Osteoblast (primary cell): ENCODE measurements around the gene SPTBN5. TPM values are rescaled to one million over a fixed set of nuclear protein-coding genes. Genes with fewer than 3 reads are reported as not detected.

Experiments used
- DNase-seq: peaks from one replicate; pipeline ENCODE4 v3.0.0; 2011; ENCODE audit warnings: low spot score, mixed read lengths; ENCODE audit not compliant: insufficient read length; ENCODE audit errors: missing footprints
- H2AFZ ChIP-seq: 2 replicates; pipeline ENCODE4 v1.6.0; 2011; ENCODE audit warnings: mild to moderate bottlenecking, low read length
- H3K27ac ChIP-seq: 2 replicates; pipeline ENCODE4 v1.5.1; 2011; ENCODE audit warnings: mild to moderate bottlenecking, low read depth, low read length, moderate library complexity
- H3K27me3 ChIP-seq: 2 replicates; pipeline ENCODE4 v1.6.0; 2012; ENCODE audit warnings: mild to moderate bottlenecking, control low read depth, inconsistent platforms, low read length, moderate library complexity; ENCODE audit not compliant: insufficient read depth
- H3K36me3 ChIP-seq: 2 replicates; pipeline ENCODE4 v1.5.1; 2011; ENCODE audit warnings: mild to moderate bottlenecking, low read length, control low read depth, moderate library complexity; ENCODE audit not compliant: insufficient read depth
- H3K4me1 ChIP-seq: 2 replicates; pipeline ENCODE4 v1.5.1; 2011; ENCODE audit warnings: mild to moderate bottlenecking, low read length, control low read depth, moderate library complexity; ENCODE audit not compliant: insufficient read depth
- H3K4me2 ChIP-seq: 2 replicates; pipeline ENCODE4 v1.6.0; 2011; ENCODE audit warnings: mild to moderate bottlenecking, low read length; ENCODE audit not compliant: insufficient read depth
- H3K4me3 ChIP-seq: fragments of 200-600 bp; sonication (generic); 3 replicates; pipeline ENCODE4 v1.5.1; 2012; ENCODE audit warnings: mild to moderate bottlenecking, low read length, inconsistent platforms; ENCODE audit not compliant: insufficient read depth
- H3K79me2 ChIP-seq: 2 replicates; pipeline ENCODE4 v1.6.0; 2012; ENCODE audit warnings: mild to moderate bottlenecking, low read length, control low read depth, inconsistent platforms; ENCODE audit not compliant: insufficient read depth
- H3K9me3 ChIP-seq: 2 replicates; pipeline ENCODE4 v1.5.1; 2011; ENCODE audit warnings: low read depth, low read length, control low read depth
- H4K20me1 ChIP-seq: 2 replicates; pipeline ENCODE4 v1.6.0; 2012; ENCODE audit warnings: mild to moderate bottlenecking, low read length, control low read depth; ENCODE audit not compliant: insufficient read depth
- total RNA-seq: library from RNA; depleted of rRNA; stranded (reverse); fragments of >200 nt; gene quantifications from 2 replicates; pipeline ENCODE4 v1.2.3, GENCODE V29; 2012
- TF ChIP-seq, protein P1 (sequence below): IDR thresholded peaks from 2 replicates; pipeline ENCODE4 v1.5.1; 2011; ENCODE audit warnings: mild to moderate bottlenecking, low read depth, low read length, moderate library complexity; ENCODE audit errors: extremely low read depth

SPTBN5 gene
- total RNA-seq, 1 donor: 0.36 TPM

DNA sequence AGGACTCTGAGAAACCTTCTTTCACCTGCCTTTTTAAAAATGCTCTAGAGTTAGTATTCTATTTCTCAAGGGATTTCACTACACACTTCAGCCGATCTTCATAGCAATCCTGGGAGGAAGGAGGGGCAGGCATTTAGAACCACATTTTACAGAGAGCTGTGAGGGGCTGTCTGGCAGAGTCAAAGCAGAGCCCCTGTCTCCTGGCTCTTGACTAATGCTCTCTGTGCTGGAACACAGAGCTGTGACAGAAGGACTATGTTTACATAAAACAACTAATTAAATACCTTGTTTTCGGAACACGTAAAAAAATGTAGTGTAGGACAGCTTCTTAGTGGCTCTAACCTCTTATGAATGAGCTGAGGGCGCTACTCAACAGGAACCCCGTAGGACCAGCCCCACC lies 7.6 kb upstream of the SPTBN5 start:
- H3K79me2 ChIP-seq: no peaks in the 10 kb centered on the region
- H3K4me2 ChIP-seq: no peak overlapping the region
- H3K4me3 ChIP-seq: no peak overlapping the region
- no peaks in the 10 kb centered on the region for H3K27me3 ChIP-seq
- H2AFZ ChIP-seq: no peak overlapping the region
- H3K27ac ChIP-seq: no peak overlapping the region
- no peaks in the 10 kb centered on the region for H3K9me3 ChIP-seq
- DNase-seq: no peak
- H4K20me1 ChIP-seq: peaks cover 23% of the 10 kb centered on the region
- no peaks in the 10 kb centered on the region for H3K4me1 ChIP-seq
- TF ChIP-seq, protein P1, sequence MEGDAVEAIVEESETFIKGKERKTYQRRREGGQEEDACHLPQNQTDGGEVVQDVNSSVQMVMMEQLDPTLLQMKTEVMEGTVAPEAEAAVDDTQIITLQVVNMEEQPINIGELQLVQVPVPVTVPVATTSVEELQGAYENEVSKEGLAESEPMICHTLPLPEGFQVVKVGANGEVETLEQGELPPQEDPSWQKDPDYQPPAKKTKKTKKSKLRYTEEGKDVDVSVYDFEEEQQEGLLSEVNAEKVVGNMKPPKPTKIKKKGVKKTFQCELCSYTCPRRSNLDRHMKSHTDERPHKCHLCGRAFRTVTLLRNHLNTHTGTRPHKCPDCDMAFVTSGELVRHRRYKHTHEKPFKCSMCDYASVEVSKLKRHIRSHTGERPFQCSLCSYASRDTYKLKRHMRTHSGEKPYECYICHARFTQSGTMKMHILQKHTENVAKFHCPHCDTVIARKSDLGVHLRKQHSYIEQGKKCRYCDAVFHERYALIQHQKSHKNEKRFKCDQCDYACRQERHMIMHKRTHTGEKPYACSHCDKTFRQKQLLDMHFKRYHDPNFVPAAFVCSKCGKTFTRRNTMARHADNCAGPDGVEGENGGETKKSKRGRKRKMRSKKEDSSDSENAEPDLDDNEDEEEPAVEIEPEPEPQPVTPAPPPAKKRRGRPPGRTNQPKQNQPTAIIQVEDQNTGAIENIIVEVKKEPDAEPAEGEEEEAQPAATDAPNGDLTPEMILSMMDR: no peak
- H3K36me3 ChIP-seq: peaks cover 26% of the 10 kb centered on the region

DNA sequence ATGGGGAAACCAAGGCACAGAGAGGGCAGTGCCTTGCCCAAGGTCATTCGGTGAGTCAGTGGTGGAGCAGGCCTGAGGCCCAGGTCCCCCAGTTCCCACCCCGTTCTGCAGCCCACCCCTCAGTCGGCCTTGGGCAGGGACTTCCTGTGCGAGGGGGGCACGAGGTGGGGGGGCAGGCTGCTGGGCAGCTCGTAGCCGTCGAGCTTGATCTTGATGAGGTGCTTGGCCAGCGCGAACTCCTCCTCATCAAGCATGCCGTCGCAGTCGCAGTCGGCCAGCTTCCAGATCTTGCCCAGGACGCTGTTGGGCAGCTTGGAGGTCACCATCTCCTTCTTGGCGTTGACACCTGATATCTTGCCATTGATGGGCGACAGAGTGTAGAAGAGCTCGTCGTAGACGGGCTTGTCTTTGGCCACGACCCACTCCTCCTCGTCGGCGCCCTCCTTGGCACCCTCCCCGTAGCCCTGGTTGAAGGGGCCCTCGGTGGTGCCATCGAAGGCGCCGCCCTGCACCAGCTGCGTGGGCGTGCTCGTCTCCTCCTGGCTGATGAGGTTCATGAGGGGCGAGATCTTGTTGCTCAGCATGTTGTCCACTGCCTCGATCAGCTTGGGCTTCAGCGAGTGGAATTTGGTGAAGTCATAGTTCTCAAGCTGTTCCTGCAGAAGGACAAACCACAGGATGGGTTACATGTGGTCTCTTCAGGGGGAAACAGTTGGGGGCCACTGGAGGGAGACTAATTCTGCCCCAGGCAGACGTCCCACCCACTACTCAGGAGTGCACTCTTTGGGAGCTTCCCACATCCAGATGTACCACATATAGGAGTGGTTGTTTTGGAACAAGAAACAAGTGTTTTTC lies 6.9 kb upstream of the SPTBN5 start:
- no peak overlapping the region for H3K4me3 ChIP-seq
- no peak overlapping the region for H2AFZ ChIP-seq
- peak; percentile 67 for DNase-seq
- no peak overlapping the region for H3K27ac ChIP-seq
- peaks cover 23% of the 10 kb centered on the region for H4K20me1 ChIP-seq
- H3K9me3 ChIP-seq: no peaks in the 10 kb centered on the region
- H3K4me2 ChIP-seq: no peak overlapping the region
- H3K4me1 ChIP-seq: no peaks in the 10 kb centered on the region
- no peaks in the 10 kb centered on the region for H3K79me2 ChIP-seq
- TF ChIP-seq, protein P1: no peak
- peaks cover 22% of the 10 kb centered on the region for H3K36me3 ChIP-seq
- no peaks in the 10 kb centered on the region for H3K27me3 ChIP-seq

GRCh38 chr15:41899854-41900442 lies 6.1 kb upstream of the SPTBN5 start:
- Histone ChIP-seq H3K27me3 (no peaks in the 10 kb centered on the region), H4K20me1 (peaks cover 19% of the 10 kb centered on the region), H3K27ac (no peak overlapping the region), H3K4me2 (no peak overlapping the region), H3K79me2 (no peaks in the 10 kb centered on the region), H3K4me1 (peaks cover 3% of the 10 kb centered on the region), H3K36me3 (peaks cover 22% of the 10 kb centered on the region), H3K9me3 (no peaks in the 10 kb centered on the region), H2AFZ (no peak overlapping the region), H3K4me3 (no peak overlapping the region)
- DNase-seq: no peak
- TF ChIP-seq, protein P1: no peak

- H3K27ac ChIP-seq: no peak overlapping the region
- H3K4me3 ChIP-seq: no peak overlapping the region
- H3K27me3 ChIP-seq: no peaks in the 10 kb centered on the region
- H4K20me1 ChIP-seq: peaks cover 4% of the 10 kb centered on the region
- no peak overlapping the region for H3K4me2 ChIP-seq
- H3K79me2 ChIP-seq: no peaks in the 10 kb centered on the region
- no peaks in the 10 kb centered on the region for H3K9me3 ChIP-seq
- DNase-seq: peak; percentile 73
- H2AFZ ChIP-seq: no peak overlapping the region
- TF ChIP-seq, protein P1: no peak
- H3K4me1 ChIP-seq: peaks cover 13% of the 10 kb centered on the region
- peaks cover 11% of the 10 kb centered on the region for H3K36me3 ChIP-seq
These were observed 3.5 kb upstream of the SPTBN5 start for GRCh38 chr15:41897363-41897799.
